ENCODE measurements around the gene OPCML.

The OPCML gene

DNA sequence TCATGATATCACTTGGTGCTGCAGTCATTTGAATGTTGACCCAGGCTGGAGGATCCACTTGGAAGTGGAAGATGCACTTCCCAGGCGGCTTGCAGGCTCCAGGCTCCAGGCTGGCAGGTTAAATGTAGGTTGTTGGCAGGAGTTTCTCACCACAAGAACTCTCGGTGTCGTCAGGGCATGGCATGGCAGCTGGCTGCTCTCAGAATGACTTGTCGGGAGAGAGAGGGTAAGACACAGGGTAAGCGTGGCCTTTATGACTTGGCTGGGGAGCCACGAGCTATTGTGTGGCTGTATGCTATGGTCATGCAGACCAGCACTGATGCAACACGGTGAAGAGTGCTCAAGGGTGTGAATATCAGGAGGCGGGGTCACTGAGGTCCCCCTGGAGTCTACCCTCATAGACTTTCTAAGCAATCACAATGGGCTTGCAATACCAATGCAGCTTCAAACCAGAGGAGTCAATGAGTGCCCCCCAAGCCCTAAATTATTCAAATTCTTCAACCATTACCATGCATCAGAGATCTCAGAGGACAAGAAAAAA lies 1027.7 kb downstream of the OPCML start:
- no peak for DNase-seq

DNA sequence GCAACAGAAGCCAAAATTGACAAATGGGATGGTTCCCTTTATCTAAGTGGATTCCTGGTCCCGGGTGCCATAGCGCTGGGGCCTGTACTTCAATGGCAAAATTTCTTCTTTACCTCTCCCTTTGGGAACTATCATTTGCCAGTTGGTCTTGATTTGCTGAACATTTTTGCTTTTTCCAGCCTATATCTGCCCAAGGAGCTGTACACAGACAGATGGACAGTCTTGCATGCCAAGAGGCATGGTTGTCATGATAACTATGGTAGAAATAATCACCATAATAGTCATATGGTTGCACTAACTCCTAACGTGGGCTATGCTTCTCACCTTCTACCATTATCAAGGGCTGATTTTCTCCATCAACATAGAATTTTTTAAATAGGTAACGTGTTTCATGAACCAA lies 1030.9 kb downstream of the OPCML start:
- DNase-seq = no peak

DNA sequence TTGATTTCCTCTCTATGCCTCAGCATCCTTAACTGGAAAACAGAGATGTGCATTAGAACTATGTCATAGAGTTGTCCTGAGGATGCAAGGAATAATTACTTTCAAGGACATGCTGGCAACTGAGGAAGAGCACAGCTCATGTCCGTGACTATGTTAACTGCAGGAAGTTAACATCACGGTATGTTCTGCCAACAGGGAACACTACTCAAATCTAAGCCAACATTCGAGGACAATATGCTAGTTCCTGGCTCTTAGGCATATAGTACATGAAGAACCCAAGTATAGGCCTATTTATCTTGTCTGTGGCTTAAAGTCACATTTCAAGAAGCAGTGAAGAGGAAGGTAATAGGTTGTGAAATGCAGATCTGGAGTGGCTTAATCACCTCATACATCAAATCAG lies 1032.6 kb downstream of the OPCML start:
- no peak for DNase-seq

DNA sequence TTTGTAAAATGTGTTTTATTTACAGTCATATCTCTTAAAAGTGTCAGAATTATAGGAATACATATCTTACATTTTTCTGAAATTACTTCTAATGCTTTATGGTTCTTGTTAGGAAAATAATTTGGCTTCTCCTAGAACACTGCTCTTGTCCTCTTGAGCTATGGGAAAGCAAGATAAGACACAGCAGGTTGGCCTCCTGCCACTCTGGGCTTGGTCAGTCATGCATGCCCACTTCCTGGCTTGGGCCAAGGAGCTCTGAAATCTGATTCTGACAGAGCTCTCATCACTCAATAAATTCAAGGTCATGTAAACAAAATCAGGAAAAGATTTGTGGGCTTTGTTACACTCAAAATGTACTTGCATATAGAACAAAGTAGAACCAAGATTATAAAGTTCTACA lies 1036.0 kb downstream of the OPCML start:
- no peak for DNase-seq

DNA sequence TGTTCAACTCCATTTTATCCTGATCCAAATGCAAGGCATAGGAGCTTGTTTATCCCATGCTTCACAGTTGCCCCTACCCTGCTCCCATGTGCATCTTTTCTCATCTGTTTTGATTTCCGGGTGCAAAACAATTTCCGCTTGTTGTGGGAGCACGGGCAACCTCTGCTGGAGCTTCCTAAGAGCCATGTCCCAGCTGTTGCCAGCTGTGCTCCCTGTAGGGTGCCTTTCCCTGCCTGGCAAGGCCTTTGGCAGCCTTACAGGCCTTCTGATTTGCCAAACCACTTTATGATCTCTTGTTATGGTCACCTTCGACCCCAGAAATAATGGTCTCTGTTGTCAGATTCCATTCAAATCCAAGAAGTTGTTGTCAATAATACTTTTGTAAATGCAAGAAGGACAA lies 1038.5 kb downstream of the OPCML start:
- DNase-seq = no peak

DNA sequence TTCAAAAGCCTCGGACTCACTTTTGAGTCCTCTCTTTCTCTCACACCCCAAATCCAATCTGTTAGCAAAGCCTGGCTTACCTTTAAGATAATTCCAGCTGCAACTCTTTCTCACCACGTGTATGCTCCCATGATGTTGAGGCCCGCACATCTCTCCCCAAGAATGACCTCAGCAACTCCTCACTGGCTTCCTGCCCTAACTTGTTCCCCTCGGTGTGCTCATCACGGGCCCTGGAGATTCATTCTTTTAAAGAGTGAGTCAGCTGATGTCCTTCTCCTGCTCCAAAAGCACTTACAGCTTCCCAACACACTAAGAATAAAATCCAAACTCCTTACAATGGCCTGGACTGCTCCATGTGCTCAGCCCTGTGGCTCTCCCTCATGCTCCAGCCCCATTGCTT lies 1041.3 kb downstream of the OPCML start:
- no peak for DNase-seq

DNA sequence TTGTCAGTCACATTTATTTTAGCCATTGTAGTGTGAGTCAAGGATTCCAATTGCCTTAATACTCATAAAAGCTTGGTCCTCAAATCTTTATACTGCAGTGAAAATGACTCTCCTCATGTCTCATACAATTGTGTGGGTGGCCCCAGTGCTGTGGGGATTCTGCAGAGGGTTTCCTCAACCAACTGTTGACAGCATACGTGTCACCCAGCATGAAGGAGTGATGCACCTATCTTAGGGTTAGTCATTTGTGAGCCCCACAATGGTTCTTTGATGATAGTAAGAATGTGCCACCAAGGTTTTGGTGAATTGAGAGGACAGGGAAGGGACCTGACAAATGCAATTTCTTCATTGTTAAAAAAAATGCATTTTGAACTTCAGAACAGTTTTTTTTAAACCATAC lies 1046.2 kb downstream of the OPCML start:
- DNase-seq = no peak

DNA sequence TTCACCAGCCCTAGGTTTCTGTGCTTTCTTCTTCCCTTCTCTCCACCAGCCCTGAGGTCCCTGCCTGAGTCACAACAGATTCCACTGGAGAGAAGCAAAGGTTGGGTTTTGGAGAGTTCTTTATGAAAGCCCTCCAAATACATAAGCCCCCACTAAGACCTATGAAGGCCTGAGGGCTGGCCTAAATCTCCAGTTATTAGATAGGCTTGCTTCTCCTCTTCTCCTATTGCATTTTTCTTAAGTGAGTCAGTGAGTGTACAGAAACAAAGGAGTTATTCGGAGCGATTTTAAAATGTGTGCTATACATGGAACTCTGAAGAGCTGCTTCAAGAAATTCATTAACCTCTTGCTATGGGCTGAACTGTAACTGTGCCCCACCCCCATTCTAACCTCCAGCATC lies 1057.3 kb downstream of the OPCML start:
- DNase-seq = no peak

DNA sequence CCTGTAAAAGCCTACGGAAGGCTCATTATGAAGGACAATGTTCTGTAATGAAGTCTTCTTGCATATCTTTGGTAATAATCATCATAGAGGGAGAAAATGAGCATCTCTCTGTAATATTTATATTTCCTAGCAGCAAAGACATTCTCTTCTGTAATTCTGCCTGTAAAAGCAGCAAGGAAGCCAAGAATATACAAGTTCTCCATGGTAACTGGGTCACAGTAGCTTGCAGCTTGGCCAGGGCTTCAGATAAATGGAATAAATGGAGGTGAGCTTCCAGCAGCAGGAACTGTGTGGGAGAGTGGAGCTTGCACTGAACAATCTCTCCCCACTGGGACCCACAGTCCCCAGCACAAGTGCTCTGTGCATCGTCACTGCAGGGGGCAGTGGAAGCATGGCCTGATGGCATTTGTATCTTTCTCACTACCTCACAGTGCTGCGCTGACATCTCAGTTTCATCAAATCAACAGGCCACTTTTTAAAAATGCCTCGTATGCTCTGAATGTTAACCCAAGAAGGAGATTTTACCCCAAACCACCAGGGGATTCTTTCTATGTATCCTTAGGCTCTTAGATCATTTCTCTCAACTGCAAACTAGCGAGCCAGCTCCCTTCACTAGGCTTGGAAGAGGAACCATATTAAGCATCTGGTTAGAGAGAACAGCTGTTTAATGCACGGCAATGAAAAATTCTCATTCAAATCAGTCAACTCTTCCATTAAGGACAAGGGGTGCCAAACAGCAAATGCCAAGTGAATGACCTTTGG lies 1059.7 kb downstream of the OPCML start:
- no peak for DNase-seq

DNA sequence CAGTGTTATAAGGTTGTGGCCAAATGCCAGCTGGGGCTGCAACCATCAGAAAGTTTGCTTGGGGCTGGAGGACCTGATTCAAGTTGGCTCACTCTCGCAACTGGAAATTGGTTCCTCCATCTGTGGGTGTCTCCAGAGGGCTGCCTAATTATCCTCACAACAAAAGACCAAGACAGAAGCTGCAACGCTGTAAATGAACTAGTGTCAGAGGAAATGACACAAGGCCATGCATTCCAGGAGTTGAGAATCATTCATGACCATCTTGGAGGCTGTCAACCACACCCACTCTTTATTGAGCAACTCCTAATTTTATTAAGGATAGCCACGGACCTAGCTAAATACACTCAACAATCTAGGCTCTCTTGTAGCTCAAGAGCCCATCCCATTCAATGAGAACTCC lies 1060.8 kb downstream of the OPCML start:
- DNase-seq = no peak

DNA sequence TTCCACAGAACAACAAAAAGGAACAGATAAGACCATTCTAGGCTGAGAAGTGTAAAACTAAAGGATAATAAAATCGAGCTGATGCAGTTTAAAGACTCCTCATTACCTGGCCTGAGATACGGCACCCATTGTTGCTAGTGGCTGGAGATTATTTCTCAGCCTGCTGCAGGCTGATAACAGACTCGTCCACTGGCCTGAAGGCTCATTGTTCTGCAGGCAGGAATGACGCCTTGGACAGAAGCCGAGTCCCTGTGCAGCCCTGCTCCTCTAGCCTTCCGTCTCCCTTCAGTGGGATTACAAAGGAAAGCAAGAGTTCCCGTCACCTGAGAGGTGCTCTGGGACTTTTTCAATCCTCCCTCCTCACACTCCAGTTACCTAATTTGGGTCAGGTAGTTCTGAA lies 1065.3 kb downstream of the OPCML start:
- no peak for DNase-seq

DNA sequence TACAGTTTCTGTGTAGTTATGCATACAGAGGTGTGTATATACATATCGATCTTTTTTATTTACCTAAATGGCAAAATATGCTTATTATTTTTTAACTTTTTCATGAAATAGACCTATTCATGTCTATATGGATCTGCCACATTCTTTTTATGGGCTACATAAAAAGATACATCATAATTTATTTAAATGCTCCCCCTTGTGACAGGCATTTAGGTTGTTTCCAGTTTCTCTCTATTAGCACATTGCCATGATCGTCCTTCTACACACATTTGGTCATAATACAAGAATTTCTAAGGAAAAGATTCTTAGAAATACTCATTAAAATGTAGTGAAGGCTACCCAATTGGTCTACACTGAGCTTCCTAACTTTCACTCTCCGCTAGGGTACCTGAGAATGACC lies 1067.4 kb downstream of the OPCML start:
- DNase-seq = no peak

DNA sequence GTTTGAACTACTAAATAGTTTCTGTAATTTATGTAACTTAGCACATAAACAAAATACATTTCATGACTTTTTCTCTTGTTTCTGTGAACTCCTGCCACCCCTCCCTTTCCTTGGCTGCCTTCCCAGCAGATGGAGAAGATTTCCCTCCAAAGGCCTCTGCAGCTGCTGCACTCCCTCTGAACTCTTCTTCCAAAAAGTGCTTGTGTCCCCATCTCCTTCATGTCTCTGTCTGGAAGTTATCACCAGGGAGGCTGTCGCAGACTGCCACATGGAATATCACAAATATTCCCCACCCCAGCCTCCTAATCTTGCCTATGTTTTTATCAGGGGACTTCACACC lies 1068.3 kb downstream of the OPCML start:
- DNase-seq = no peak

DNA sequence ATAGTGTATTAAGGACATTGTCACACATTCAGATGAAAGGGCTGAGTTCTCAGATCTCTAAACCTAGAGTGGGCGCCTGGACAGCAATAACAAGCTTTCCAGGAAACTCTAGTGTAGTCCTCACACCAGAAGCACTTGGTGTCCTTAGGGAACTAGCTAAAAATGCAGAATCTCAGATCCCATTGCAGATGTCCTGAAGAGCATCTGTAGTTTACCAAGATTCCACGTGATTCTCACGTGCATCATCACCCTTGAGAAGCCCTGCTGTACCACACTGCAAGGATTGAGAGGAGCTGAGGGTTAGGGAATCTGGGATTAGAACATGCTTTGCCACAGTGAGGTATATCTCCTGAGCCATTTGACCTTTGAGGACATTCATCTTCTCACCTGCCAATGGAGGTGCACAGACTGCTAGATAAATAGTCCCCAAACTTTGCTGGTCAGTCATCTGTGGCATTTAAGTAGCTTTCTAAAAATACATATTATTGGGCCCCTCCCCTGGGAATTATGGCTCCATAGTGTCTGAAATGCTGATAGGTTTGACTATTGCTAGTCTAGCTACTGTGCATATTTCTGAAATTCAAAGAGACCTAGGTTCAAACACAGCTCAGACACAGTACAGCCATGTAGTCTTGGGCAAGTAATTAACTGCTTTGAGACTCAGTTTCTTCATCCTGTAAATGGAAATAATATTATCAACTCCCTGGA lies 1068.9 kb downstream of the OPCML start:
- DNase-seq = no peak

DNA sequence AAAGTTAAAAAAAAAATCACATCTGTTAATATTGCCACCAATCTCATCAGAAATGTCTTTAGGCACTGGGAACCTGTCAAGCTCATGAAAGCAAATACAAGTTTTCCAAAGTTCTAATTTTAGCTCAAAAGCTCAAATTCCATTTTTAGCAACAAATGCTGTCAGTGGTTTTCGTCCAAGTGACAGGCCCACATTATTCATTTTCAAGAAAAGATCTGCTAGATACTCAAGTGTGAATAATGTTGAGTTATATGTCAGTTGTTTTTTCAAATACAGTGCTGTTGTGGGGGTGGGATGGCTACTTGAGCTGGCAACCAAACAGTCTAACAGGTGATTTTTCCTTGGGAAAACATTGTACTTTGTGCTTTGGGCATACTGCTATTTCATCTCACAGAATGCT lies 1072.6 kb downstream of the OPCML start:
- DNase-seq = no peak

DNA sequence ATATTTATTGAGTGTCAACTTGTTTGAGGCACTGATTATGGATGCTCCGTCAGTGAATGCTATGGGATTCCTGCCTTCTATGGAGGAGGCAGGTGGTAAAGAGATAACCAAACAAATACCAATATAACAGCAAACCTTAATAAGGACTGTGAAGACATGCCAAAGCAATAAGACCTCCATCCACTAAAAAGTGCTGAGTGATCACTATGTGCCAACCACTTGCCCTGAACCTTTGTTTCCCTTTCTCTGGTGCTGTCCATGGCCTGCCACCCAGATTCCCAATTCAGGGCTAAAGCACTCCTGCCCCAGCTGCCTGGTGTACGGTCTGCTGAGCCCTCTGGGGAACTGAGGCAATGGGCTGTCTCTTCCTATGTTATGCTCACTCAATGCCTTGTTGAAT lies 1074.9 kb downstream of the OPCML start:
- no peak for DNase-seq

DNA sequence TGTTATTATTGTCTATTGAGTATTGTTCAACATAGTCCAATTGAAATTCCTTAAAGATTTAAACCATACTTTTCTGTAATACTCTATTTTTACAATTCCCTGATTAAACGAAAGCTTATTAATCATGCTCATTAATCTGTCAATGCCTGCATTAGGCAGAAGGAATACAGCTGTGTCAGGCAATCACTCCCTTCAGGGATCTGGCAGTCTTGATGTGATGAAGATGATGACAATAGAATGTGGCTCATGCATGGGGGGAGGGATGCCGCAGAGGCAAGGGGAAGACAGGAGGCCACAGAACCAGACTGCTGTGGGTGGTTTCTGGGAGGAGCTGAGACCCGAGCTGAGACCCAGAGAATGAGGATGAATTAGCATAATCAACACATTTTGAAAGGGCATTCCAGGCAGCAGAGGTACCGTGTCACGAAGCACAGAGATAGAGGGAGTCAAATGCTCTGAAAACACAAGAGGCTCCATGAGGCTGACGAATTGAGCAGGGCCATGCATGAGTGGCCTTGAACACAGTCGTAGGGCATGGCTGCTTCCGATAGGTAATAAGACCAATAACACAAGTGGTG lies 1075.5 kb downstream of the OPCML start:
- DNase-seq = no peak

DNA sequence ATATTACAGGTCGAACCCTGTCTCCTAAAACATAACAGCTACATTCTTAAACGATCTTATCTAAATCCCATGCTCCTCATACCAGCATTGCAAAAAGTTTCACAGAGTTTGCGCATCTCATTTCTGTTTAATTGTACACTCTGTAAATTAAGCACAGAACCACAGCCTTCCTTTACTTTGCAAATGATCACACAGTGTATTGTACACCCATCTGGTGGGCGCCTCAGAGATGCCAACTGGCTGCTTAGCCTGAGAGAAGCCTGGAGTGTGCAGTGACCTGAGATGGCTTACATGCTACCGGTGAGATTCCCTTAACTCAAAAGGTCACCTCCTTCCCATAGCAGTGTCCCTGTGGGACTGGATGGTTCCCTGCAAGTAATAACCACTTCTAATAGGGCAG lies 1077.3 kb downstream of the OPCML start:
- no peak for DNase-seq

DNA sequence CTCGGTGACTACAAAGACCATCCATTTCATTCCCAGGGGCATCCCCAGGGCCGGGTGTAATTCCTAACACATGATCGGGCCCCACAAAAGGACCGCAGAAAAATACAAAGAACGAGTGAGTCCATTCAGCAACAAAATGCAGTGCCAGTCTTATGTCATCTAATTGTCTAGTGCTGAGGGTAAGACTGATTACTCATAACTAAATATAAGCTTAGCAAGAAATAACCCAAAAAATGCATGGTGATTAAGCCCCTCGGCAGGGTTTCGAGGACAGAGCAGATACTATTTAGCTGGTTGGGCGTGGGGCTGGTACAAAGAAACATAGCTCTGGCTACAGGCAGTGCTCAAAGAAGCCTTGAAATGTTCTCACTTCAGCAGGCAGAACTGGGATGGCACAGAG lies 1078.9 kb downstream of the OPCML start:
- no peak for DNase-seq

DNA sequence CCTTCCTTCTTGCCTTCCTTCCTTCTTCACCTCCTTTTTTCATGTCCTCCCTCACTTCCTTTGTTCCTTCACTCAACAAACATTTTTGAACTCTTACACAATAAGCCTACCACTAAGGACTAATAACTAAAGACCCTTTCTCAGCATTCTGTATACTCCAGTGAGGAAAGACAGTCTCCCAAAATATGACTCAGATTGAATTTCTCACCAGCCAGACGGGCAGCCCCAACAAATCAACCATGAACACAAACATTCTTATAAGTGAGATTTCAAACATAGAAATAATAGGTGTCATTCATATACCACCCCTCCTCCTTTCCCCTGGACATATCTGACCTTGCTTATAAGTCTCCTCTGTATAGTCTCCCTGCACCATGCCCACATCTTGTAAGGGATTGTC lies 1079.7 kb downstream of the OPCML start:
- no peak for DNase-seq

DNA sequence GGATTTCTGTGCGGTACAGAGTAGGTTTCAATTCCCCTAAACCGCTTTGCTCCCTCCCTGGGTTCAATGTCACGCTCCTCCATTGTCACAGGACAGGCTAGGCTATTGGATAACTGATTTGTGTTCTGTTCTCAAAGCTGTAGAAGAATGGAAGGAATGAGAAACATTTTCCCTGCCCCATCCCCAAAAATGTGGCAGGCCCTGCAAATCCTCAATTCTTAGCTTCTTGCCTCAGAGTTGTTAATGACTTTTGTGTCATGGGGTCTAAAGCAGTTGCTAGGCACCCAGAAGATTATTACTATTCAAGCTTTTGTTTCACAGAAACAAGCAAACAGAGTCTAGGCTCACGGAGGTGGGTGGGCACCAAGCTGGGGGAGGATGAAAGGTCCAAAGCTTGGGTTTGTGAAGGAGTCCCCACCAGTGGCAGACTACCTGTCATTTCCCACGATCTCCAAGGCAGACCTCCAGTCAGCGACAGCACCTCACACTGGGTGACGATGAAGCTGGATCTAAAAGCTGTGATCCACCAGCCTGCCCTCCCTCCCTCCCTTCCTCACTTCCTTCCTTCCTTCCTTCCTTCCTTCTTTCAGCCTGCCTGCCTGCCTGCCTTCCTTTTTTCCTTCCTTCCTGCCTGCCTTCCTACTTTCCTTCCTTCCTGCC lies 1080.2 kb downstream of the OPCML start:
- DNase-seq = no peak

DNA sequence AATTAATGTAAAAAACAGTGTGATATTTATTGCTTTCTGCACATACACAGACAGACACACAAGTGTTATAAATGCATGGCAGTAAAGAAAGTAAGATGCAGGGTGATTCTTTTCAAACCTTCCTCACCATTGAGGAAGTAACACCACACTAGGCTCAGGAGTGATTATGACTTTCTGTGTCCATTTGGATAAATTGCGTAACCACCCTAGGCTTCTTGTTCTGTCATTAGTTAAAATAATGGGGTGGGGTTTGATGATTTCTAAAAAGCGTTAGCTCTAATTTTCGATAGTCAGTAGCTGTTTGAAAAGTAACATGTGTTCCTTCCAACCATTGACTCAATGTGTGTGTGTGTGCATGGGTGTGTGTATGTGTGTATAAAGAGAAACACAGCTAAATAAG lies 1081.7 kb downstream of the OPCML start:
- no peak for DNase-seq

DNA sequence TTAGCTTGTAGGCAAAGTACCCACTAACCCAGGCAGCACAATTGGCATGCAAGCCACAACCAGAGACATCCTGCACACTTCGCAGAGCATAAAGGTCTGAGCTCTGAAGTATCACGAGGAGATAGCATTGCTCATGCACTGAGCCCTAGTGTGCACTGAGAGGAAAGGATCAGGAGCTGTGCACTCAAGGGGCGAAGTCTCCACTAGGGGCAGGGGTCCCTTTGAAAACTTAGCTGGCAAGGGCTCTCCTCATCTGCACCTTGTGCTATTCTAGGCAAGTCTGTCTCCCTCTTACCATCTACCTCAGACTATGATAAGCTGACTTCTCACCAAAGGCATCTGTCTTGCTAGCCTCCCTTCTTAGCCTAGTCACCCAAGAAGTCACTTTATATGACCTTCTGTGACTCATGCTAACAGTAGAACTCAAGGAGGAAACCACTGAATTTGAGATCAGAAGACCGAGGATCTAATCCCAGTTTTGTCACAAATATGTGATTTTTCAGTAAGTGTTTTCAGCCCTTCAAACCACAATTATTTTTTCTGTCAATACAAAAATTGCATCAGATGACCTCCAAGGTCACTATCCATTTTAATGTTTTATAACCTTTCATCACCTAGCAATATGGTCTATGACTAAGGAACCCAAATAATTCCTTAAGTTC lies 1083.8 kb downstream of the OPCML start:
- DNase-seq = no peak
